NCI-H524 treated with DMSO at 0.1 percent for 48 hours (cell line): ENCODE measurements around the gene C2CD4A.
"Not testable (repeated sequence)": the region's sequence is repeated elsewhere in the genome, so short reads cannot be mapped to it uniquely, and the experiment has no call there.

Experiments
- DNase-seq: peaks from one replicate; lab custom pipeline; 2025; lab: John Stamatoyannopoulos, UW

Gene C2CD4A

DNA sequence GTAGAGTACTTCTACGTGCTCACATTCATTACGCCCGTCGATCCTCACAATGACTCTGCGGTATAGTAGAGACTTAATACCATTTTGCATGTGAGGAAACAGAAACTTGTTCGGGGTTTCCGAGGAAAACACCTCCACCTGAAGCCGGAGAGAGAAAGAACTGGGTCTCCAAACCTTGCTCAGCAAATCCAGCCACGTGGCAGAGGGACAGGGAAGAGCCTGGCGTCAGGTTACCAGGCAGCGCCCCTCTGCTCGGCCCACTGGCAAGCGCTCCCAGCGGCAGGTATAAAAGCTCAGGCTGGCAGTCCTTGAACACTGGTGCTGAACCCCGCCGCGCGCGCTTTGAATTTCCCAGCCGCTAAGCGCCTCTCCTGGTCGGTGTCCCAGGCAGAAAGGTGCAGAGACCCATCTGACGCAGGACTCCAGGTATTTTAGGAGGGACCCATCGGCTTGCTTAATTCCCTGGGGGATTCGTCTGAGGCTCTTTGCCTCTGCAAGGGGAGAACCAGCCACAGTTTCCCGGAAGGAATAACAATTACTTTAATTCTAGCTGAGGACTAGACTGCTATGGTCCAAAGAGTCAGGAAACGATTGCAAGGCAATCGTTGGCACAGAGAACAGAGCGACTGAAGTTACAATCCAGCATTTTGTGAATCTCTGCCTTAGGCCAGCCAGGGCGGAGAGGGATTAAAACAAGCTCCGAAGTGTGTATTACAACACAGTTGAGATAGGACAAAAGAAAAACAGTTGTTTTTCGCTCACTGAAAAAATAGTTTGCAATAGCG, at the start of gene C2CD4A:
Gene C2CD4A (plus strand): TSS at position 315 of the 785 bp plus-strand sequence. CDS start 637 bp downstream, outside the sequence.
- DNase-seq, result peak; percentile 54

GRCh38 chr15:62020576-62021160, 46.1 kb upstream of the C2CD4A start:
- no peak for DNase-seq

GRCh38 chr15:62021991-62022600, 44.7 kb upstream of the C2CD4A start:
- DNase-seq, result no peak

DNA sequence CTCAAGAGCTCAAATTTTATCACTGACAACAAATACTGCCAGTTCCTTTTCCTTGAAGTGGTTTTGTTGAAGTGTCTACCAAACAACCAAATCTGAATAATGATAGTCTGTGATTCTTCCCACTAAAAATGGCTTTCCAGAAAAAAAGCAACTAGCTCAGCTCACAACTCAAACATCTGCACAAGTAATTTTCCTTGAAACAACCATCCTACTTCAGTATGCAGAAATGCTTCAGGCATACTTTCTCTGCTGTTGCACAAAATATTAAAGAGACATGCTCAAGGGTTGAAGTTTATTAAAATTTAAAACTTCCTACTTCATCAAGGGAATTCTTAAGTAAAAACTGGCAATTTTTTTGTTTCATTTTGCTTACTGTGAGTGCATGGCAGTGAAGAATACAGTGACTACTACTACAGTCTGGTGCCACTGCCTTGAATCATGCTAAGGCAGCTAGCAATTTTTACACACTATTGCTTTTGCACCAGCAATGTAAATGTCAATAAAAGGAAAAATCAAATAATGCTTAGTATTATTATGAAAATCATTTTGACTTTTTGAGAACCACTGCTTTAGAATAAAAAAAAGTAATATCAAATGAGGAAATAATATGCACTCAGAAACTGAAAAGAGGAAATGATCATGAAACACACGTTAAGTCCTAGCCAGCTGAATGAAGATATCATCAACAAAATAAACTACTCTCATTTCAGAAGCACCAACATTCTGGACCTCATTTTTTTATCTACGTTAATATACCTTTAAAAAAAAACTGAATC, 40.1 kb upstream of the C2CD4A start:
- DNase-seq, result no peak

DNA sequence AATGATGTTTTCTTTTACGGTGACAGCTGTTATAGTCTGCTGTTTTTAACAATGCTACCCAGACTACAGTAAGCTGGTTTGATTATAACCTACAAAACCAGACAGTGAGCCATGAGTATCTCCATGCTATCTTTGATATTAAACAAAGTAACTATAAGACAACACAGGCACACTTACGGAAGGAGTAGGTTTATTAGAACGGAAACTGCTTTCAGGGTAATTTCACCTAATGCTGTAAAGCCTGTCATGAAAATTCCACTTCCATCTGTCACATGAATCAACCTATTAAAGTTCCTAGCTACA, 39.6 kb upstream of the C2CD4A start:
- no peak for DNase-seq

GRCh38 chr15:62027916-62028315, 38.9 kb upstream of the C2CD4A start:
- no peak for DNase-seq

GRCh38 chr15:62035256-62035924, 31.4 kb upstream of the C2CD4A start:
- no peak for DNase-seq

GRCh38 chr15:62046078-62046743, 20.6 kb upstream of the C2CD4A start:
- DNase-seq, result no peak

DNA sequence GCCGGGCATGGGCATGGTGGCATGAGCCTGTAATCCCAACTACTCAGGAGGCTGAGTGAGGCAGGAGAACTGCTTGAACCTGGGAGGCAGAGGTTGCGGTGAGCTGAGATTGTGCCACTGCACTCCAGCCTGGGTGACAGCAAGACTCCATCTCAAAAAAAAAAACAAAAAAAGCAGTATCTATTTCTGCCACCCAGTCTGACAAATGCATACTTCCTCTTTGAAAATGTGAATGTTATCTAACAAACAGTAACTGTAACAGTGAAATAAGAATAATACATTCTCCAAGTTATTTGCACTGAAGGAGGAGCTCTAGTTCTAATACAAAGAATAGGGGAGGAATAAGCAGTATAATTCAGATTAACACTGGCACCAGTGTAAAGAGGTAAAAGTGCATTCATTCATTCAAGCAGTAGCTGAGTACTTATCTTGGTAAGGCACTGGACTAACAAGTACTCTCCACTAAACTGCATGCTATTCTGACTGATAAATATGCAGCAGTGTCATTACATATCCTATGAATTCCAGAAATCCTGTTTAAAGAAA, 19.4 kb upstream of the C2CD4A start:
- DNase-seq, result no peak

DNA sequence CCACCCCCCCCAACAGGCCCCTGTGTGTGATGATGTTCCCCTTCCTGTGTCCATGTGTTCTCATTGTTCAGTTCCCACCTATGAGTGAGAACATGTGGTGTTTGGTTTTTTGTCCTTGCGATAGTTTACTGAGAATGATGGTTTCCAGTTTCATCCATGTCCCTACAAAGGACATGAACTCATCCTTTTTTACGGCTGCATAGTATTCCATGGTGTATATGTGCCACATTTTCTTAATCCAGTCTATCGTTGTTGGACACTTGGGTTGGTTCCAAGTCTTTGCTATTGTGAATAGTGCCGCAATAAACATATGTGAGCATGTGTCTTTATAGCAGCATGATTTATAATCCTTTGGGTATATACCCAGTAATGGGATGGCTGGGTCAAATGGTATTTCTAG, 18.5 kb upstream of the C2CD4A start:
- DNase-seq, result not testable (repeated sequence)

GRCh38 chr15:62050115-62050514, 16.7 kb upstream of the C2CD4A start:
- no peak for DNase-seq

DNA sequence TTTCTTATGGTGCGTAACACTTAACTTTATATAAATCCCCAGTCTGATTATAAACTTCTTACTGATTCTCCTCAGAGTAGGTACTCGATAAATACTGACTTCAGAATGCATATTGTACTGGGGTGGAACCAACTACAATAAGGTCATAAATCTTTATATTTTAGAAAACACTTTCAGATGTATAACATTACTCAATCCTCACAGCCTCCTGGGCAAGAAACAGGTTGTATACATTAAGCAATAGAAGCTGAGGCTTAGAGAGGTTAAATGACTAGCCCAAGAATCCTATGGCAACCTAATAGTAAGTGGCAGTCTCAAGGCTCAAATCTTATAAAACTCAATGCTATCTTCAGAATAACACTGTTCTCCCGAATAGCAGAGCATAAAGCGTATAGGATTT, 15.6 kb upstream of the C2CD4A start:
- no peak for DNase-seq

GRCh38 chr15:62052713-62053112, 14.1 kb upstream of the C2CD4A start:
- DNase-seq, result no peak

DNA sequence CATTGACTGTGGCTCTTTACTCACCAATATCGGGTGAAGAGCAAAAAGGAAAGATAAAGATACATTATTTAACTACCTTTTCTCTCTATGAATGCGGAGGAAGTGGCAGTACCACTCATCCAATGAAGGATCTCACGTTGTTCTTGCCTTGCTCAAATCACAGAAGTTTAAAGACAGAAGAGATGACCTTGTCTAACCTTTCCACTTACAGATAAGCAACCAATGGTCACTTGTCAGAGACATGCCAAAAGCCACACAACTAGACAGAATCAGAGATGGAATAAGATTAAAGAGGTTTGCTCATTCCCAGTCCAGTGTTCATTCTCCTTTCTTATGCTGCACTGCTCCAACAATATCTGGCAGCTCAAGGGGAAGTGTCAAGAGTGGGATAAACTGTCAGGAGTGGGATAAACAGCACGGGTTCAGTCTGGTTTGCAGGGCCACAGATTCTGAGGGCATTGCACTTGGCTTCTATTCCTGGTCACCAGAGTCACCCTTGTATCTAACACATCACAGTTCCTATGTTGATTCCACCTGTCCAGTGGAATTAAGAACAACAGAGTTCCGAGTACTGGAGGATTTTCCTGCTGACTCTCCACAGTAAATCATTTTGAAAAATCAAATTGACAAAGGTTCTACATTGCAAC, 13.2 kb upstream of the C2CD4A start:
- no peak for DNase-seq

DNA sequence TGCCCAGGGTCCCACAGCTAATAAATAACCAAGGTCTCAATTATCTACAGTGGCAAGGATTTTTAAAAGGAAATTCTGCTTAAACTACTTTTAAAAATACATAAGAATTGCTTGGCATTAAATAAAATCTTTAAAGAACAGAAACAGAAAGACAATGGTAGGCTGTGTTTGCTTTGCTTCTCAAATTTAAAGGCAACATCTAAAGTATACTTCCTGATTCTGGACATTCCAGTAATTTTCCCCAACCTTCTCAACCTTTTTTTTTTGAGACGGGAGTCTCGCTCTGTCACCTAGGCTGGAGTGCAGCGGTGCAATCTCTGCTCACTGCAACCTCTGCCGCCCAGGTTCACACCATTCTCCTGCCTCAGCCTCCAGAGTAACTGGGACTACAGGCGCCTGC, 11.8 kb upstream of the C2CD4A start:
- no peak for DNase-seq

- DNase-seq, result no peak
These were observed 9.3 kb upstream of the C2CD4A start for GRCh38 chr15:62057341-62057980.

DNA sequence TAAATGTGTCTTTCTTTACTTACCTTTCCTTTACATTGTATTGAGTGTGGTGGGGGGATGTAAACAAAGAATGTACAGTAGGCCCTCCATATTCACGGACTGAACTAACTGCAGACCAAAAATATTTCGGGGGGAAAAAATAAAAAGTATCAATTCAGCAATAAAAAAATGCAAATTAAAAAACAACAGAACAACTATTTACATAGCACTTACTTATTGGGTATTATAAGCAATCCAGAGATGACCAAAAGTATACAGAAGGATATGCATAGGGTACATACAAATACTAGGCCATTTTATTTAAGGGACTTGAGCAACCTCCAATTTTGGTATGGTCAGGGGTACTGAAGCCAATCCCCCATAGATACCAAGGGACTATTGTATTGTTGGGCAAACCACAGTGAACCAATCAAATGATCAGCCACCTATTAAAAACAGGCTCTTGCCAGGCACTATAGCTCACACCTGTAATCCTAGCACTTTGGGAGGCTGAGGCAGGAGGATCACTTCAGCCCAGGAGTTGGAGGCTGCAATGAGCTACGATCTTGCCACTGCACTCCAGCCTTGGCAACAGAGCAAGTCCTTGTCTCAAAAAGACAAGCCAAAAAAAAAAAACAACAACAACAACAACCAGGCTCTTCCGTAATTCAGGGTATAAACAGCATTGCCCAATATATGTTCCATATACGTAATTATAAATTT, 8.3 kb upstream of the C2CD4A start:
- no peak for DNase-seq

- no peak for DNase-seq
These were observed 7.5 kb upstream of the C2CD4A start for GRCh38 chr15:62059108-62059815.

- DNase-seq, result no peak
These were observed 7.0 kb upstream of the C2CD4A start for GRCh38 chr15:62059816-62060112.
